Measurements from ENCODE around the gene CEP57. TPM values are rescaled to one million over a fixed set of nuclear protein-coding genes. Genes with fewer than 3 reads are reported as not detected.
"Not testable (repeated sequence)": the region's sequence is repeated elsewhere in the genome, so short reads cannot be mapped to it uniquely, and the experiment has no call there.

The CEP57 gene
- total RNA-seq, 2 donors from 2014 or later = 30.4 to 72.8 TPM

DNA sequence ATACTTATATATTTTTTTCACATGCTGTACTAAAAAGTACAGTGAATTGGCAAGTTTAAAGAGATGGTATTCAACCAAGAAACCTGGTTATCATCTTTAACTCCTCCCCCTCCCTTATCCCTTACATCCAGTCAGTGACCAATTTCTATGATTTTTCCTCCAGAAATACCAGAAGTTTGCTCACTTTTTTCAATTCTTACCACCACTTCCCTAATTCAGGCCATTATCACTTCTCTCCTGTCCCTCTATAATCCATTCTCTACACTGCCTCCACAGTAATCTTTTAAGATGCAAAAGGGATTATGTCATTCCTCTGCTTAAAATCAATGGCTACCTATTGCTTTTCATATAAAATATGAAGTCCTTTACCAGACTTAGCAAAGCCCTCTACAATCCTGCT, 62.8 kb downstream of the CEP57 start:
- Histone ChIP-seq H3K4me3 (no peak overlapping the region), H3K9me3 (no peaks in the 10 kb centered on the region), H3K36me3 (replicated peaks in 1 of 2; ENCODE audit: insufficient read depth in 1 of 2, low read depth in 2 of 2) (peaks cover 0 to 1% of the 10 kb centered on the region in 2 donors), H3K27ac (no peak overlapping the region), H3K27me3 (no peaks in the 10 kb centered on the region), H3K4me1 (no peaks in the 10 kb centered on the region)
- intact Hi-C loops (cut with DNase I) = no loop called here
- DNase-seq = no peak
- TF ChIP-seq POLR2A (IDR thresholded peaks at IDR 0.05) = no peak
- TF ChIP-seq, protein P1, sequence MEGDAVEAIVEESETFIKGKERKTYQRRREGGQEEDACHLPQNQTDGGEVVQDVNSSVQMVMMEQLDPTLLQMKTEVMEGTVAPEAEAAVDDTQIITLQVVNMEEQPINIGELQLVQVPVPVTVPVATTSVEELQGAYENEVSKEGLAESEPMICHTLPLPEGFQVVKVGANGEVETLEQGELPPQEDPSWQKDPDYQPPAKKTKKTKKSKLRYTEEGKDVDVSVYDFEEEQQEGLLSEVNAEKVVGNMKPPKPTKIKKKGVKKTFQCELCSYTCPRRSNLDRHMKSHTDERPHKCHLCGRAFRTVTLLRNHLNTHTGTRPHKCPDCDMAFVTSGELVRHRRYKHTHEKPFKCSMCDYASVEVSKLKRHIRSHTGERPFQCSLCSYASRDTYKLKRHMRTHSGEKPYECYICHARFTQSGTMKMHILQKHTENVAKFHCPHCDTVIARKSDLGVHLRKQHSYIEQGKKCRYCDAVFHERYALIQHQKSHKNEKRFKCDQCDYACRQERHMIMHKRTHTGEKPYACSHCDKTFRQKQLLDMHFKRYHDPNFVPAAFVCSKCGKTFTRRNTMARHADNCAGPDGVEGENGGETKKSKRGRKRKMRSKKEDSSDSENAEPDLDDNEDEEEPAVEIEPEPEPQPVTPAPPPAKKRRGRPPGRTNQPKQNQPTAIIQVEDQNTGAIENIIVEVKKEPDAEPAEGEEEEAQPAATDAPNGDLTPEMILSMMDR (IDR thresholded peaks at IDR 0.05) = no peak
- no peak for ATAC-seq

- Histone ChIP-seq H3K4me1 (no peaks in the 10 kb centered on the region), H3K27ac (no peak overlapping the region), H3K4me3 (no peak overlapping the region), H3K36me3 (replicated peaks in 1 of 2; ENCODE audit: insufficient read depth in 1 of 2, low read depth in 2 of 2) (peaks cover 0 to 1% of the 10 kb centered on the region in 2 donors), H3K9me3 (no peaks in the 10 kb centered on the region), H3K27me3 (no peaks in the 10 kb centered on the region)
- DNase-seq = no peak
- intact Hi-C loops (cut with DNase I) = no loop called here
- WGBS, 2 donors = 85 to 87% methylated on average over 2 of the region's 2 CpGs
- TF ChIP-seq POLR2A (IDR thresholded peaks at IDR 0.05) = no peak
- TF ChIP-seq, protein P1 (IDR thresholded peaks at IDR 0.05) = no peak
- no peak for ATAC-seq
Measured at GRCh38 chr11:95853862-95854261, 63.6 kb downstream of the CEP57 start.

DNA sequence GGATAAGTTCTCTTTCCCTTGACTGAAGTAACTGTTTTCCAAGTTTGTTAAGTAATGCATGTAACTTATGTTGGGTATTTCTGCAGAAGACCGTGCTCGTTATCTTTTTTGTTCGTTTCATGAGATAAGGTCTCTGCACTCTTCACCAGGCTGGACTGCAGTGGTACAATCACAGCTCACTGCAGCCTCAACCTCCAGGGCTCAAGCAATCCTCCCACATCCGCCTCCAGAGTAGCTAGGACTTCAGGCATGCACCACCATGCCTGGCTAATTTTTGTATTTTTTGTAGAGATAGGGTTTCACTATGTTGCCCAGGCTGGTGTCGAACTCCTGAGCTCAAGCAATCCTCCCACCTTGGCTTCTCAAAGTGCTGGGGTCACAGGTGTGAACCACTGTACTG, 64.1 kb downstream of the CEP57 start:
- H3K4me1 ChIP-seq; H3K36me3 ChIP-seq (replicated peaks in 1 of 2; ENCODE audit: insufficient read depth in 1 of 2, low read depth in 2 of 2); H3K27me3 ChIP-seq; H3K27ac ChIP-seq; intact Hi-C loops (cut with DNase I); H3K9me3 ChIP-seq; DNase-seq; ATAC-seq; H3K4me3 ChIP-seq: not testable (repeated sequence)
- 71 to 73% methylated on average over 5 of the region's 5 CpGs for WGBS, 2 donors

- H3K4me1 ChIP-seq; intact Hi-C loops (cut with DNase I); ATAC-seq; H3K4me3 ChIP-seq; H3K36me3 ChIP-seq (replicated peaks in 1 of 2; ENCODE audit: insufficient read depth in 1 of 2, low read depth in 2 of 2); DNase-seq; H3K27ac ChIP-seq; H3K9me3 ChIP-seq; H3K27me3 ChIP-seq: not testable (repeated sequence)
- WGBS, 2 donors = 89 to 93% methylated on average over 4 of the region's 4 CpGs
Measured at GRCh38 chr11:95860024-95860423, 69.7 kb downstream of the CEP57 start.

DNA sequence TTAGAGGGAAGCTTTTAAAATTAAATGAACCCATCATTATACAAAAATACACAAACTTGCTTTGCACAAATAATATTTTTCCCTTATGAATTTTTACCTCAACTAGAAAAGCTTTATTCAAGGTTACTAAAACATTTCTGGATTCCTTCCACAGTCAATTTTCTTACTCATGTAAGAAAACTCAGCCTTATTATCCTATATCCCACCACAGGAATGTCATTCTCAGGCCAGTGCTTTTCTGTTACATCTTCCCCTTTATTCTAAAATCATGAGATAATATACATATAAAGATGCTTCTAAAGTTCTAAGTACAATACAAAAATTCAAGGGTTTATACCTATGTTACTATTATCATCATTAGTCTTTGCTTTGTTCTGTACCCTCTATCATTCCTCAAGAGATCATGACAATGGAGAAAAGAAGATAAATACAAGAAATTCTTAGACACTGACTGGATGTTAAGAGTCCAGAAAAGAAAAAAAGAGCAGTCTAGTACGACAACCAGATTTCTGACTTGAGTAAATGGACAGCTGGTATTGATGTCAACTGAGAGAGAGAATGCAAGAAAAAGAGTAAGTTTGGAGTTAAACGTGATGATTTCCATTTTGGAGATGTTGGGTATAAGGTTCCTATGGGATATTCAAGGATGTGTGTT, 73.3 kb downstream of the CEP57 start:
- ATAC-seq (no peak), DNase-seq (no peak)
- peaks cover 0 to 2% of the 10 kb centered on the region in 2 donors for H3K36me3 ChIP-seq (replicated peaks in 1 of 2; ENCODE audit: insufficient read depth in 1 of 2, low read depth in 2 of 2)
- H3K27ac ChIP-seq = no peak overlapping the region
- TF ChIP-seq, protein P1 (IDR thresholded peaks at IDR 0.05) = no peak
- TF ChIP-seq POLR2A (IDR thresholded peaks at IDR 0.05) = no peak
- 83 to 92% methylated on average over 2 of the region's 2 CpGs for WGBS, 2 donors
- no peaks in the 10 kb centered on the region for H3K9me3 ChIP-seq
- H3K4me1 ChIP-seq = no peaks in the 10 kb centered on the region
- no peaks in the 10 kb centered on the region for H3K27me3 ChIP-seq
- H3K4me3 ChIP-seq = no peak overlapping the region
- intact Hi-C loops (cut with DNase I) = no loop called here

DNA sequence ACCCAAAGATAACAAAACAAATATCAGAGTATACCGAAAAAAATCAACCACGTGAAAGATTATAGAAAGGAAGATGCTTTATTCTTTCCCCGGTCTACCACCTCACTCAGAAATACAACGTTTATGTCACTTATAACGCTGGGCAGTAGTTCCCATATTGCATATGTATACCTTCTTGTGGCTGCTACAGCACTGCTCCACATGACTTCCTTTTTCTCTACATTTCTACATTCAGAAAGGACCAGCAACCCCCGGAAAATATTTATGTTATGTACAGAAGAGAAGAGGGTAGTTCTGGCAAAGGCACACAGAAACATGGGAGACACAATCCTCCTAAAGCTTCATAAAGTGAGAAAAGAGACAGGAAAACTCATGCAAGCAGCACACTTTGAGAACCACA, 76.8 kb downstream of the CEP57 start:
- Histone ChIP-seq H3K9me3 (no peaks in the 10 kb centered on the region), H3K36me3 (replicated peaks in 1 of 2; ENCODE audit: insufficient read depth in 1 of 2, low read depth in 2 of 2) (no peaks in the 10 kb centered on the region), H3K4me1 (no peaks in the 10 kb centered on the region), H3K4me3 (no peak overlapping the region), H3K27ac (no peak overlapping the region), H3K27me3 (no peaks in the 10 kb centered on the region)
- WGBS, 2 donors = 80 to 88% methylated on average over 6 of the region's 6 CpGs
- ATAC-seq (no peak), DNase-seq (no peak)
- TF ChIP-seq POLR2A (IDR thresholded peaks at IDR 0.05) = no peak
- TF ChIP-seq, protein P1 (IDR thresholded peaks at IDR 0.05) = no peak
- intact Hi-C loops (cut with DNase I) = no loop called here

DNA sequence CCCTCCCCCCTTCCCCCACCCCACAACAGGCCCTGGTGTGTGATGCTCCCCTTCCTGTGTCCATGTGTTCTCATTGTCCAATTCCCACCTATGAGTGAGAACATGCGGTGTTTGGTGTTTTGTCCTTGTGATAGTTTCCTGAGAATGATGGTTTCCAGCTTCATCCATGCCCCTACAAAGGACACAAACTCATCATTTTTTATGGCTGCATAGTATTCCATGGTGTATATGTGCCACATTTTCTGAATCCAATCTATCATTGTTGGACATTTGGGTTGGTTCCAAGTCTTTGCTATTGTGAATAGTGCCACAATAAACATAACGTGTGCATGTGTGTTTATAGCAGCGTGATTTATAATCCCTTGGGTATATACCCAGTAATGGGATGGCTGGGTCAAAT, 80.6 kb downstream of the CEP57 start:
- H3K36me3 ChIP-seq (replicated peaks in 1 of 2; ENCODE audit: insufficient read depth in 1 of 2, low read depth in 2 of 2); H3K27ac ChIP-seq; H3K27me3 ChIP-seq; DNase-seq; H3K9me3 ChIP-seq; H3K4me1 ChIP-seq; H3K4me3 ChIP-seq; ATAC-seq; intact Hi-C loops (cut with DNase I): not testable (repeated sequence)
- 94 to 96% methylated on average over 3 of the region's 3 CpGs for WGBS, 2 donors
